Smooth muscle cell (in vitro differentiated cells): ENCODE data around the gene NOBOX. TPM values are rescaled to one million over a fixed set of nuclear protein-coding genes. Genes with fewer than 3 reads are reported as not detected.
A peak's percentile ranks its signal among the peaks of the same experiment; 100 is the strongest.

Source experiments
- DNase-seq: peaks from one replicate; lab custom pipeline; 2025; ENCODE audit not compliant: unreplicated experiment; lab: John Stamatoyannopoulos, UW
- H2AFZ ChIP-seq: fragments of 200-600 bp; sonication (generic); 2 replicates; pipeline ENCODE4 v1.6.0; 2016; ENCODE audit warnings: antibody characterized with exemption, low read depth, mild to moderate bottlenecking
- H3F3A ChIP-seq: fragments of 200-600 bp; sonication (generic); 2 replicates; pipeline ENCODE4 v1.6.0; 2017; ENCODE audit warnings: antibody characterized with exemption, low read depth
- H3K27ac ChIP-seq: fragments of 200-600 bp; sonication (generic); 2 replicates; pipeline ENCODE4 v1.5.1; 2016; ENCODE audit warnings: low read depth, mild to moderate bottlenecking
- H3K27me3 ChIP-seq: fragments of 200-600 bp; sonication (generic); 2 replicates; pipeline ENCODE4 v1.6.1; 2016; ENCODE audit warnings: low read depth, mild to moderate bottlenecking
- H3K36me3 ChIP-seq: fragments of 200-600 bp; sonication (generic); 2 replicates; pipeline ENCODE4 v1.5.1; 2016; ENCODE audit warnings: low read depth
- H3K4me1 ChIP-seq: fragments of 200-600 bp; sonication (generic); 2 replicates; pipeline ENCODE4 v1.5.1; 2016; ENCODE audit warnings: low read depth
- H3K4me2 ChIP-seq: fragments of 200-600 bp; sonication (generic); 2 replicates; pipeline ENCODE4 v1.6.0; 2016; ENCODE audit warnings: mild to moderate bottlenecking
- H3K4me3 ChIP-seq: fragments of 200-600 bp; sonication (generic); 2 replicates; pipeline ENCODE4 v1.5.1; 2016; ENCODE audit warnings: mild to moderate bottlenecking
- H3K79me2 ChIP-seq: fragments of 200-600 bp; sonication (generic); 2 replicates; pipeline ENCODE4 v1.6.0; 2016; ENCODE audit warnings: low read depth, mild to moderate bottlenecking
- H3K9ac ChIP-seq: fragments of 200-600 bp; sonication (generic); 2 replicates; pipeline ENCODE4 v1.6.0; 2016; ENCODE audit warnings: low read depth
- H3K9me3 ChIP-seq: fragments of 200-600 bp; sonication (generic); replicated peaks from 2 replicates; pipeline ENCODE4 v1.5.1; 2016; ENCODE audit warnings: low read depth
- H4K20me1 ChIP-seq: fragments of 200-600 bp; sonication (generic); 2 replicates; pipeline ENCODE4 v1.6.0; 2016; ENCODE audit warnings: low read depth
- CTCF ChIP-seq: fragments of 200-600 bp; sonication (generic); IDR thresholded peaks from 2 replicates; pipeline ENCODE4 v1.5.1; 2017; ENCODE audit warnings: borderline replicate concordance, mild to moderate bottlenecking, antibody characterized with exemption; ENCODE audit not compliant: insufficient read depth, poor library complexity, severe bottlenecking
- WGBS: methylation state at CpG from one replicate; pipeline ENCODE4 v1.1.7; 2016; ENCODE audit warnings: low lambda C conversion rate; 5-methylcytosine and 5-hydroxymethylcytosine counted together
- polyA plus RNA-seq: library from polyadenylated mRNA; unstranded; fragments of >200 nt; fragmentation: Nextera tagmentation; extraction: Ambion mirVana; gene quantifications from 2 replicates; pipeline ENCODE4 v1.2.1, GENCODE V29; 2016
- total RNA-seq: library from RNA; depleted of rRNA; stranded (reverse); fragments of >200 nt; gene quantifications from 2 replicates; pipeline ENCODE4 v1.2.3, GENCODE V29; 2014

NOBOX gene
- total and polyA plus RNA-seq, 2 experiments from 2014 or later, result not detected

- no peak overlapping the region for H2AFZ ChIP-seq
- H3K27ac ChIP-seq, result no peak overlapping the region
- no peak for TF ChIP-seq CTCF
- H3K4me2 ChIP-seq, result no peak overlapping the region
- H3K9ac ChIP-seq, result no peak overlapping the region
- H3K4me3 ChIP-seq, result no peak overlapping the region
- H3K9me3 ChIP-seq, result no peaks in the 10 kb centered on the region
- H3K27me3 ChIP-seq, result no peaks in the 10 kb centered on the region
- H3F3A ChIP-seq, result no peaks in the 10 kb centered on the region
- H3K36me3 ChIP-seq, result no peaks in the 10 kb centered on the region
- WGBS, result 75% methylated on average over 7 of the region's 7 CpGs
- no peaks in the 10 kb centered on the region for H3K4me1 ChIP-seq
- H3K79me2 ChIP-seq, result no peaks in the 10 kb centered on the region
- DNase-seq, result no peak
- H4K20me1 ChIP-seq, result no peaks in the 10 kb centered on the region
These were observed 13.0 kb downstream of the NOBOX start for GRCh38 chr7:144390481-144390880.

GRCh38 chr7:144388950-144389349, 14.5 kb downstream of the NOBOX start:
- Histone ChIP-seq H3F3A (peaks cover 4% of the 10 kb centered on the region), H3K27me3 (no peaks in the 10 kb centered on the region), H3K4me1 (no peaks in the 10 kb centered on the region), H3K27ac (no peak overlapping the region), H3K36me3 (no peaks in the 10 kb centered on the region), H4K20me1 (no peaks in the 10 kb centered on the region), H3K9me3 (no peaks in the 10 kb centered on the region), H2AFZ (no peak overlapping the region), H3K79me2 (no peaks in the 10 kb centered on the region), H3K9ac (no peak overlapping the region), H3K4me3 (no peak overlapping the region), H3K4me2 (no peak overlapping the region)
- no peak for TF ChIP-seq CTCF
- no peak for DNase-seq
- WGBS, result 81% methylated on average over 5 of the region's 5 CpGs

- H3F3A ChIP-seq, result peaks cover 4% of the 10 kb centered on the region
- H3K4me2 ChIP-seq, result no peak overlapping the region
- H3K9ac ChIP-seq, result no peak overlapping the region
- no peaks in the 10 kb centered on the region for H3K27me3 ChIP-seq
- H3K4me3 ChIP-seq, result no peak overlapping the region
- peak overlapping the region; percentile 19 for H3K27ac ChIP-seq
- no peak for DNase-seq
- TF ChIP-seq CTCF, result no peak
- no peaks in the 10 kb centered on the region for H3K36me3 ChIP-seq
- H3K4me1 ChIP-seq, result no peaks in the 10 kb centered on the region
- H3K9me3 ChIP-seq, result no peaks in the 10 kb centered on the region
- H2AFZ ChIP-seq, result no peak overlapping the region
- H4K20me1 ChIP-seq, result no peaks in the 10 kb centered on the region
- H3K79me2 ChIP-seq, result no peaks in the 10 kb centered on the region
These were observed 16.8 kb downstream of the NOBOX start for GRCh38 chr7:144386741-144387140.

- Histone ChIP-seq H3K9me3 (no peaks in the 10 kb centered on the region), H4K20me1 (no peaks in the 10 kb centered on the region), H3K4me1 (no peaks in the 10 kb centered on the region), H3K27ac (peak overlapping the region; percentile 94), H3K36me3 (no peaks in the 10 kb centered on the region), H3K27me3 (no peaks in the 10 kb centered on the region), H3K4me2 (peak overlapping the region; percentile 77), H3F3A (peaks cover 4% of the 10 kb centered on the region), H2AFZ (no peak overlapping the region), H3K79me2 (no peaks in the 10 kb centered on the region), H3K9ac (peak overlapping the region; percentile 76), H3K4me3 (peak overlapping the region; percentile 32)
- no peak for TF ChIP-seq CTCF
- 21% methylated on average over 12 of the region's 12 CpGs for WGBS
- DNase-seq, result peak; percentile 18
These were observed 18.8 kb downstream of the NOBOX start for GRCh38 chr7:144384555-144385245.
